IMR-90 (cell line): ENCODE data around the gene RMND5B. TPM values are rescaled to one million over a fixed set of nuclear protein-coding genes. Genes with fewer than 3 reads are reported as not detected.

Experiments used
- ATAC-seq: fragments of 200-7000 bp; cut with Tn5 transposase; 2 replicates; pipeline ENCODE4 v1.9.1; 2020; ENCODE audit warnings: low read depth, mild to moderate bottlenecking, moderate library complexity
- BruUV-seq: library from RNA; stranded (reverse); fragments of 400-500 nt; replicated peaks from 2 replicates; lab custom pipeline; 2021; lab: Mats Ljungman, UMichigan
- CTCF ChIA-PET: fragments of 300-600 bp; formaldehyde crosslinking; extraction: SDS; loops from one replicate; lab custom pipeline; 2021; ENCODE audit warnings: antibody characterized with exemption; lab: Yijun Ruan, JAX
- POLR2A ChIA-PET: fragments of 300-600 bp; sonication (Branson Sonifier 250); formaldehyde crosslinking; loops from one replicate; lab custom pipeline; 2022; ENCODE audit warnings: antibody characterized with exemption; ENCODE audit not compliant: unreplicated experiment; lab: Charles Lee
- DNase-seq: peaks from one replicate; pipeline ENCODE4 v3.0.0; 2013
- H2AFZ ChIP-seq: replicated peaks from 2 replicates; pipeline ENCODE3; 2013; ENCODE audit warnings: low read length, mild to moderate bottlenecking; ENCODE audit not compliant: poor library complexity
- H2AK5ac ChIP-seq: 2 replicates; pipeline ENCODE4 v1.6.1; 2013; ENCODE audit warnings: low read depth, low read length, inconsistent platforms
- H2AK9ac ChIP-seq: replicated peaks from 2 replicates; pipeline ENCODE3; 2013; ENCODE audit warnings: mild to moderate bottlenecking, low read depth, low read length, moderate library complexity; ENCODE audit not compliant: poor library complexity
- H2BK120ac ChIP-seq: 2 replicates; pipeline ENCODE4 v1.6.1; 2013; ENCODE audit warnings: low read depth, low read length, inconsistent platforms
- H2BK15ac ChIP-seq: 3 replicates; pipeline ENCODE4 v1.6.1; 2013; ENCODE audit warnings: low read depth, low read length, inconsistent platforms
- H2BK20ac ChIP-seq: 2 replicates; pipeline ENCODE4 v1.6.1; 2013; ENCODE audit warnings: low read depth, mild to moderate bottlenecking, inconsistent platforms, low read length, moderate library complexity
- H2BK5ac ChIP-seq: 2 replicates; pipeline ENCODE4 v1.6.1; 2013; ENCODE audit warnings: mild to moderate bottlenecking, low read depth, low read length, inconsistent platforms; ENCODE audit not compliant: poor library complexity, severe bottlenecking
- H3K14ac ChIP-seq: replicated peaks from 2 replicates; pipeline ENCODE4 v1.6.1; 2013; ENCODE audit warnings: low read depth, low read length, inconsistent platforms
- H3K18ac ChIP-seq: 2 replicates; pipeline ENCODE4 v1.6.1; 2013; ENCODE audit warnings: low read depth, low read length, control low read depth
- H3K23ac ChIP-seq: 2 replicates; pipeline ENCODE4 v1.6.1; 2013; ENCODE audit warnings: low read depth, low read length, inconsistent platforms
- H3K27ac ChIP-seq: 2 replicates; pipeline ENCODE4 v1.5.1; 2013; ENCODE audit warnings: mild to moderate bottlenecking, control low read depth, low read length; ENCODE audit not compliant: insufficient read depth
- H3K27me3 ChIP-seq: 2 replicates; pipeline ENCODE4 v1.6.1; 2013; ENCODE audit warnings: low read length; ENCODE audit not compliant: control insufficient read depth, insufficient read depth
- H3K36me3 ChIP-seq: 2 replicates; pipeline ENCODE4 v1.6.1; 2013; ENCODE audit warnings: low read length, mixed read lengths; ENCODE audit not compliant: control insufficient read depth, insufficient read depth
- H3K4ac ChIP-seq: 2 replicates; pipeline ENCODE4 v1.6.1; 2013; ENCODE audit warnings: low read depth, low read length, inconsistent platforms
- H3K4me1 ChIP-seq: 2 replicates; pipeline ENCODE4 v1.6.1; 2013; ENCODE audit warnings: low read length, mixed read lengths; ENCODE audit not compliant: control insufficient read depth, insufficient read depth
- H3K4me2 ChIP-seq: 2 replicates; pipeline ENCODE4 v1.6.1; 2013; ENCODE audit warnings: low read depth, mild to moderate bottlenecking, control low read depth, low read length, moderate library complexity
- H3K4me3 ChIP-seq: 2 replicates; pipeline ENCODE4 v1.5.1; 2013; ENCODE audit warnings: low read depth, mild to moderate bottlenecking, control low read depth, low read length, moderate library complexity; ENCODE audit not compliant: insufficient read depth
- H3K56ac ChIP-seq: 2 replicates; pipeline ENCODE4 v1.6.1; 2013; ENCODE audit warnings: low read length, inconsistent platforms; ENCODE audit not compliant: insufficient read depth; ENCODE audit errors: extremely low read depth
- H3K79me1 ChIP-seq, 2 experiments: 2 replicates each; pipeline ENCODE4 v1.6.1; 2013; ENCODE audit warnings: low read length in 2 of 2, inconsistent platforms in 1 of 2, low read depth in 1 of 2
- H3K9ac ChIP-seq: 2 replicates; pipeline ENCODE4 v1.6.1; 2013; ENCODE audit warnings: low read depth, low read length, control low read depth
- H3K9me1 ChIP-seq: 2 replicates; pipeline ENCODE4 v1.6.1; 2013; ENCODE audit warnings: low read length, inconsistent platforms; ENCODE audit not compliant: insufficient read depth
- H3K9me3 ChIP-seq: 2 replicates; pipeline ENCODE4 v1.6.1; 2013; ENCODE audit warnings: low read length; ENCODE audit not compliant: control insufficient read depth, insufficient read depth
- H4K20me1 ChIP-seq: 2 replicates; pipeline ENCODE4 v1.6.1; 2013; ENCODE audit warnings: low read length, inconsistent platforms; ENCODE audit not compliant: insufficient read depth
- H4K5ac ChIP-seq: 2 replicates; pipeline ENCODE4 v1.6.1; 2013; ENCODE audit warnings: mild to moderate bottlenecking, low read depth, low read length, control low read depth
- H4K8ac ChIP-seq, 2 experiments: 2 replicates each; pipeline ENCODE4 v1.6.1; 2013; ENCODE audit warnings: low read depth in 2 of 2, low read length in 2 of 2, control low read depth in 1 of 2, inconsistent platforms in 1 of 2
- H4K91ac ChIP-seq: 2 replicates; pipeline ENCODE4 v1.6.1; 2013; ENCODE audit warnings: low read depth, low read length, inconsistent platforms; ENCODE audit not compliant: insufficient read depth
- BHLHE40 ChIP-seq: fragments of 150-350 bp; IDR thresholded peaks from 2 replicates; pipeline ENCODE4 v1.6.1; 2016; ENCODE audit warnings: mild to moderate bottlenecking, low read depth, low read length
- CTCF ChIP-seq: conservative IDR thresholded peaks from 2 replicates; pipeline ENCODE4 v1.5.1; 2012; ENCODE audit warnings: mild to moderate bottlenecking, low read depth, low read length, improper control_type of control experiment
- ELK1 ChIP-seq: fragments of 150-350 bp; IDR thresholded peaks from 2 replicates; pipeline ENCODE4 v1.6.1; 2016; ENCODE audit warnings: low read depth, mild to moderate bottlenecking, low read length, moderate library complexity, borderline replicate concordance
- MAZ ChIP-seq: IDR thresholded peaks from 2 replicates; pipeline ENCODE4 v1.6.1; 2012; ENCODE audit warnings: low read depth, mild to moderate bottlenecking, low read length, improper control_type of control experiment, moderate library complexity, borderline replicate concordance
- MXI1 ChIP-seq: IDR thresholded peaks from 2 replicates; pipeline ENCODE4 v1.6.1; 2012; ENCODE audit warnings: low read depth, mild to moderate bottlenecking, low read length, moderate library complexity, borderline replicate concordance
- NFE2L2 ChIP-seq: fragments of 150-350 bp; IDR thresholded peaks from 2 replicates; pipeline ENCODE4 v1.6.1; 2016; ENCODE audit warnings: low read depth, mild to moderate bottlenecking, low read length
- RAD21 ChIP-seq: IDR thresholded peaks from 2 replicates; pipeline ENCODE4 v1.6.1; 2012; ENCODE audit warnings: low read length, improper control_type of control experiment
- SMC3 ChIP-seq: fragments of 150-350 bp; IDR thresholded peaks from 2 replicates; pipeline ENCODE4 v1.6.1; 2016; ENCODE audit warnings: low read depth, mild to moderate bottlenecking, antibody characterized with exemption, low read length, moderate library complexity
- USF2 ChIP-seq: fragments of 150-350 bp; IDR thresholded peaks from 2 replicates; pipeline ENCODE4 v1.6.1; 2017; ENCODE audit warnings: mild to moderate bottlenecking, antibody characterized with exemption, low read length, low read depth
- WGBS, 2 experiments: methylation state at CpG; one replicate each; pipeline versions ENCODE4 v1.1.5 to v1.1.7; 2013; ENCODE audit warnings: missing lambda C conversion rate in 2 of 2; ENCODE audit not compliant: insufficient read length in 1 of 2; ENCODE audit errors: extremely low coverage in 2 of 2; 5-methylcytosine and 5-hydroxymethylcytosine counted together
- dilution Hi-C: fragments of 300-500 bp; cut with HindIII; formaldehyde crosslinking; loops from one replicate; pipeline ENCODE4 v1.14.3; 2018; ENCODE audit warnings: low sequenced_read_pairs; ENCODE audit not compliant: unreplicated experiment
- in situ Hi-C: fragments of 300-500 bp; cut with MboI; formaldehyde crosslinking; loops from 3 replicates; pipeline ENCODE4 v1.14.3; 2019; ENCODE audit warnings: low sequenced_read_pairs, inconsistent platforms, mixed read lengths
- intact Hi-C: fragments of 100-400 bp; cut with micrococcal nuclease; formaldehyde crosslinking; loops from 2 replicates; pipeline ENCODE4 v1.10.0; 2022
- polyA plus RNA-seq, 3 experiments: library from polyadenylated mRNA; depleted of rRNA; stranded (reverse); fragments of >200 nt; gene quantifications; 2 replicates each; pipeline ENCODE4 v1.2.3, GENCODE V29; 2012; ENCODE audit warnings: low replicate concordance in 1 of 3
- total RNA-seq: library from RNA; depleted of rRNA; stranded (reverse); fragments of >200 nt; gene quantifications from 2 replicates; pipeline ENCODE4 v1.2.3, GENCODE V29; 2012

RMND5B gene
- total and polyA plus RNA-seq, 2 of the 4 experiments (the other 2 are of a cell fraction), result 14.0 to 19.5 TPM

GRCh38 chr5:178163772-178164735, 33.2 kb downstream of the RMND5B start:
- no peak overlapping the region for H2BK5ac ChIP-seq
- H2AK9ac ChIP-seq, result no peak overlapping the region
- TF ChIP-seq MAZ (peak; percentile 46; the same call in 1 of the 2 replicates), ELK1 (no peak), RAD21 (peak; percentile 95), MXI1 (peak; percentile 41; the same call in 1 of the 2 replicates), BHLHE40 (no peak), CTCF (peak; percentile 95), NFE2L2 (no peak), SMC3 (peak; percentile 78), USF2 (no peak)
- POLR2A ChIA-PET, result no interaction called here
- H4K20me1 ChIP-seq, result no peaks in the 10 kb centered on the region
- no peak overlapping the region for H4K5ac ChIP-seq
- no peak overlapping the region for H4K8ac ChIP-seq
- no peak overlapping the region for H3K4me3 ChIP-seq
- H3K4ac ChIP-seq, result no peak overlapping the region
- no peaks in the 10 kb centered on the region for H3K79me1 ChIP-seq
- CTCF ChIA-PET, result interaction anchor here (0.5 kb wide), 1 partner anchor 1384 kb away, joined by 3 read pairs; no protein-coding TSS in a partner anchor
- no peak overlapping the region for H3K18ac ChIP-seq
- H2BK20ac ChIP-seq, result no peak overlapping the region
- ATAC-seq (peak; percentile 100), DNase-seq (peak; percentile 52)
- in situ Hi-C loops (loop anchor here (25.0 kb wide), 1 partner anchor 227 kb away; no protein-coding TSS in a partner anchor), dilution Hi-C loops (no loop called here), intact Hi-C loops (loop anchor here (1.0 to 10.0 kb wide), 2 partner anchors 88 to 559 kb away; partner anchors contain the start of gene B4GALT7)
- no peaks in the 10 kb centered on the region for H3K4me1 ChIP-seq
- H3K23ac ChIP-seq, result no peak overlapping the region
- H3K4me2 ChIP-seq, result peak overlapping the region; percentile 86
- WGBS, 2 experiments, result 15% methylated on average over 7 of the region's 33 CpGs; no CpG with 5 or more reads in 1 of the 2 experiments
- no peaks in the 10 kb centered on the region for H3K9me1 ChIP-seq
- no TSS peak for BruUV-seq
- H3K27ac ChIP-seq, result no peak overlapping the region
- H3K9me3 ChIP-seq, result no peaks in the 10 kb centered on the region
- H3K14ac ChIP-seq, result no peak overlapping the region
- H3K9ac ChIP-seq, result no peak overlapping the region
- H3K56ac ChIP-seq, result no peak overlapping the region
- no peak overlapping the region for H2AK5ac ChIP-seq
- H2AFZ ChIP-seq, result peak overlapping the region; percentile 87
- H2BK15ac ChIP-seq, result no peak overlapping the region
- no peak overlapping the region for H2BK120ac ChIP-seq
- H3K36me3 ChIP-seq, result no peaks in the 10 kb centered on the region
- H4K91ac ChIP-seq, result no peak overlapping the region
- peaks cover 37% of the 10 kb centered on the region for H3K27me3 ChIP-seq
